Adrenal gland (tissue), 5 donors: ENCODE results near the gene SEC14L3.

Experiments
- CTCF ChIP-seq, 6 experiments: fragments of 450-650 bp in 4 of 6; fragments of 200-600 bp in 2 of 6; sonication (generic) in 1 of 6; IDR thresholded peaks; 1 replicate in 5 of 6; 2 replicates in 1 of 6; pipeline versions ENCODE4 v1.5.1 to v1.8.0; 2016 to 2021; ENCODE audit warnings: antibody characterized with exemption in 6 of 6, mild to moderate bottlenecking in 2 of 6, moderate library complexity in 1 of 6
- POLR2A ChIP-seq, 2 donors: fragments of 450-650 bp; IDR thresholded peaks; one replicate each; pipeline ENCODE4 v1.6.1; 2017; ENCODE audit warnings: antibody characterized with exemption in 2 of 2, mild to moderate bottlenecking in 2 of 2, moderate library complexity in 1 of 2
- donor health status: DM: no; HTN: no; CAD: no.

- TF ChIP-seq CTCF (IDR thresholded peaks at IDR 0.05) = no peak
- no peak for TF ChIP-seq POLR2A (IDR thresholded peaks at IDR 0.05)
Measured at GRCh38 chr22:30433227-30433626, 38.6 kb downstream of the SEC14L3 start.
